HepG2 (cell line): ENCODE measurements around the gene BRD2. TPM values are rescaled to one million over a fixed set of nuclear protein-coding genes. Genes with fewer than 3 reads are reported as not detected.

Experiments used
- ASH2L ChIP-seq: fragments of 300-600, 200-600 bp; sonication (generic); IDR thresholded peaks from 2 replicates; pipeline ENCODE4 v1.7.0; 2017; ENCODE audit warnings: low read depth, mild to moderate bottlenecking, moderate library complexity, mixed read lengths, low read length; ENCODE audit not compliant: insufficient read length
- CC2D1A ChIP-seq: sonication (generic); formaldehyde crosslinking; IDR thresholded peaks from 2 replicates; pipeline ENCODE4 v1.8.1; 2023; ENCODE audit warnings: mild to moderate bottlenecking, missing genetic modification reagents
- E2F5 ChIP-seq: sonication (generic); formaldehyde crosslinking; conservative IDR thresholded peaks from 2 replicates; pipeline ENCODE4 v1.4.0; 2020; ENCODE audit warnings: missing genetic modification reagents
- JUND ChIP-seq: sonication (generic); formaldehyde crosslinking; IDR thresholded peaks from 2 replicates; pipeline ENCODE4 v1.8.0; 2022; ENCODE audit warnings: mild to moderate bottlenecking, missing genetic modification reagents
- MXD3 ChIP-seq: IDR thresholded peaks from 2 replicates; pipeline ENCODE4 v1.6.1; 2016; ENCODE audit warnings: mild to moderate bottlenecking, missing biosample characterization, missing genetic modification reagents
- NFE2L2 ChIP-seq: fragments of 150-350 bp; IDR thresholded peaks from 2 replicates; pipeline ENCODE4 v1.6.1; 2014; ENCODE audit warnings: low read length
- NFIC ChIP-seq: IDR thresholded peaks from 2 replicates; pipeline ENCODE4 v1.6.1; 2012; ENCODE audit warnings: mild to moderate bottlenecking, low read length, inconsistent platforms
- NONO ChIP-seq, 2 experiments: fragments of 450-650 bp in 1 of 2; sonication (generic) in 1 of 2; formaldehyde crosslinking in 1 of 2; IDR thresholded peaks in 1 of 2; conservative IDR thresholded peaks in 1 of 2; 2 replicates each; pipeline versions ENCODE4 v1.6.1 to v1.8.0; 2017 to 2022; ENCODE audit warnings: mild to moderate bottlenecking in 1 of 2, missing genetic modification reagents in 1 of 2, moderate library complexity in 1 of 2
- PAF1 ChIP-seq: IDR thresholded peaks from 2 replicates; pipeline ENCODE4 v1.6.1; 2016; ENCODE audit warnings: missing genetic modification reagents, missing compliant biosample characterization
- PCBP1 ChIP-seq: fragments of 200-400 bp; formaldehyde crosslinking; IDR thresholded peaks from 2 replicates; pipeline ENCODE4 v1.6.1; 2017; ENCODE audit warnings: mild to moderate bottlenecking, low read depth, low read length, borderline replicate concordance
- PHF21A ChIP-seq: sonication (generic); formaldehyde crosslinking; IDR thresholded peaks from 2 replicates; pipeline ENCODE4 v1.5.0; 2020; ENCODE audit warnings: mild to moderate bottlenecking, missing genetic modification reagents
- POLR2AphosphoS2 ChIP-seq: IDR thresholded peaks from 2 replicates; pipeline ENCODE4 v1.6.1; 2011; ENCODE audit warnings: low read depth, low read length, improper control_type of control experiment
- RBM22 ChIP-seq: fragments of 200-400 bp; formaldehyde crosslinking; optimal IDR thresholded peaks from 2 replicates; pipeline ENCODE3; 2017; ENCODE audit warnings: mild to moderate bottlenecking, low read length, moderate library complexity
- REXO4 ChIP-seq: sonication (generic); formaldehyde crosslinking; IDR thresholded peaks from 2 replicates; pipeline ENCODE4 v1.8.0; 2022; ENCODE audit warnings: missing genetic modification reagents, mild to moderate bottlenecking, borderline replicate concordance
- RFX3 ChIP-seq: IDR thresholded peaks from 2 replicates; pipeline ENCODE4 v1.6.1; 2016; ENCODE audit warnings: missing biosample characterization, missing genetic modification reagents
- TEAD2 ChIP-seq: sonication (generic); formaldehyde crosslinking; IDR thresholded peaks from 2 replicates; pipeline ENCODE4 v1.9.0; 2021; ENCODE audit warnings: missing genetic modification reagents
- ZFP90 ChIP-seq: sonication (generic); formaldehyde crosslinking; IDR thresholded peaks from 2 replicates; pipeline ENCODE4 v1.8.0; 2022; ENCODE audit warnings: missing genetic modification reagents, mild to moderate bottlenecking, inconsistent platforms, borderline replicate concordance
- ZHX2 ChIP-seq, 2 experiments: sonication (generic) in 1 of 2; formaldehyde crosslinking in 1 of 2; IDR thresholded peaks; 2 replicates each; pipeline versions ENCODE4 v1.6.1 to v1.9.0; 2014 to 2022; ENCODE audit warnings: antibody characterized with exemption in 1 of 2, borderline replicate concordance in 1 of 2, inconsistent platforms in 1 of 2, low read depth in 1 of 2, missing genetic modification reagents in 1 of 2
- ZKSCAN5 ChIP-seq: sonication (generic); formaldehyde crosslinking; IDR thresholded peaks from 2 replicates; pipeline ENCODE4 v1.5.1; 2020; ENCODE audit warnings: mild to moderate bottlenecking, missing genetic modification reagents
- ZNF121 ChIP-seq: sonication (generic); formaldehyde crosslinking; IDR thresholded peaks from 2 replicates; pipeline ENCODE4 v1.5.0; 2020; ENCODE audit warnings: mild to moderate bottlenecking, missing genetic modification reagents
- ZNF136 ChIP-seq: sonication (generic); formaldehyde crosslinking; IDR thresholded peaks from 2 replicates; pipeline ENCODE4 v1.8.1; 2022; ENCODE audit warnings: low read depth, mild to moderate bottlenecking, moderate library complexity, missing genetic modification reagents
- ZNF33A ChIP-seq: sonication (generic); formaldehyde crosslinking; IDR thresholded peaks from 2 replicates; pipeline ENCODE4 v1.5.1; 2020; ENCODE audit warnings: missing genetic modification reagents, mild to moderate bottlenecking, moderate library complexity, borderline replicate concordance
- ZNF766 ChIP-seq: sonication (generic); formaldehyde crosslinking; IDR thresholded peaks from 2 replicates; pipeline ENCODE4 v1.5.0; 2020; ENCODE audit warnings: missing genetic modification reagents, borderline replicate concordance
- ZNF776 ChIP-seq: sonication (generic); formaldehyde crosslinking; IDR thresholded peaks from 2 replicates; pipeline ENCODE4 v1.4.0; 2020; ENCODE audit warnings: mild to moderate bottlenecking, missing genetic modification reagents
- polyA plus RNA-seq, 8 experiments: library from polyadenylated mRNA; depleted of rRNA in 3 of 8; stranded (reverse) in 7 of 8; unstranded in 1 of 8; fragments of >200 nt; fragmentation: Illumina TruSeq in 4 of 8; extraction: Trizol in 4 of 8; gene quantifications; 2 replicates each; pipeline versions ENCODE4 v1.2.1 to v1.2.3, GENCODE V29; 2011 to 2016; ENCODE audit warnings: low read depth in 4 of 8, missing spikeins in 1 of 8, mixed read lengths in 1 of 8; ENCODE audit not compliant: insufficient read depth in 1 of 8
- total RNA-seq, 5 experiments: library from RNA; depleted of rRNA; stranded (reverse); fragments of >200 nt; fragmentation: Illumina TruSeq; extraction: Trizol; gene quantifications; 2 replicates each; pipeline ENCODE4 v1.2.3, GENCODE V29; 2016; ENCODE audit warnings: low read depth in 1 of 5

The BRD2 gene
- total and polyA plus RNA-seq, 2 of the 13 experiments (the other 11 are each of a cell fraction or from before 2014, with no cell fraction given), result 143 to 202 TPM

DNA sequence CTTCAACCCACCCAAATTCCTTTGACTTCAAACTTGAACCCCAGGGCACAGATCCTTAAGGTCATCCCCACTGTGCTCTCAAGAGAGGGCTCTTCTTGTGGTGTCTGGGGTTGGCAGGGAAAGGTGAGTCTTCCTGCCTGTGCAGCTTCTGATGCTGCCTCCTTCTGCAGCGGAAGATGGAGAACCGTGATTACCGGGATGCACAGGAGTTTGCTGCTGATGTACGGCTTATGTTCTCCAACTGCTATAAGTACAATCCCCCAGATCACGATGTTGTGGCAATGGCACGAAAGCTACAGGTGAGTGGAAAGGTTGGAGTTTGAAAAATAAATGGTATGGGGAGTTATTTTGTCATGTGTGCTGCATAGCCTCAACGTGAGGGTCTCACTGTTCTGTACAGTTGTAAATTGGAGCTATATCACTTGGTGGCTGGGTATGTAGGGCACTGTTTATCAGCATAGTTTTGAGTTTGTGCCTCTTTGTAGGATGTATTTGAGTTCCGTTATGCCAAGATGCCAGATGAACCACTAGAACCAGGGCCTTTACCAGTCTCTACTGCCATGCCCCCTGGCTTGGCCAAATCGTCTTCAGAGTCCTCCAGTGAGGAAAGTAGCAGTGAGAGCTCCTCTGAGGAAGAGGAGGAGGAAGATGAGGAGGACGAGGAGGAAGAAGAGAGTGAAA is 9.0 kb downstream of the BRD2 start (continued):
- TF ChIP-seq RBM22, result peak; percentile 96
- no peak for TF ChIP-seq ZNF136 (CRISPR knock-in tag)
- peak; percentile 69 for TF ChIP-seq ZNF121 (CRISPR knock-in tag)
- TF ChIP-seq NFE2L2, result no peak
- TF ChIP-seq PCBP1, result no peak
- no peak for TF ChIP-seq ZNF766
- TF ChIP-seq ZNF776 (CRISPR knock-in tag), result no peak
- TF ChIP-seq ZHX2 (IDR thresholded peaks at IDR 0.05; ENCODE audit: low read depth), result no peak
- TF ChIP-seq ZHX2 (CRISPR knock-in tag; IDR thresholded peaks at IDR 0.05; ENCODE audit: borderline replicate concordance), result no peak
- no peak for TF ChIP-seq ZNF33A (CRISPR knock-in tag)
- no peak for TF ChIP-seq ASH2L
- TF ChIP-seq TEAD2 (CRISPR knock-in tag), result no peak
- TF ChIP-seq CC2D1A (CRISPR knock-in tag), result no peak
- TF ChIP-seq NFIC, result no peak
- no peak for TF ChIP-seq RFX3 (CRISPR knock-in tag)
- no peak for TF ChIP-seq MXD3 (CRISPR knock-in tag)
- TF ChIP-seq ZFP90 (CRISPR knock-in tag), result no peak
- TF ChIP-seq POLR2AphosphoS2, result peak; percentile 51; the same call in 1 of the 2 replicates
- TF ChIP-seq NONO (IDR thresholded peaks at IDR 0.05), result no peak
- TF ChIP-seq NONO (CRISPR knock-in tag; conservative IDR thresholded peaks at IDR 0.05), result no peak
- no peak for TF ChIP-seq JUND (CRISPR knock-in tag)
- TF ChIP-seq PHF21A (CRISPR knock-in tag), result no peak
- peak; percentile 76; the same call in 1 of the 2 replicates for TF ChIP-seq PAF1 (CRISPR knock-in tag)
- TF ChIP-seq E2F5 (CRISPR knock-in tag), result no peak
- TF ChIP-seq REXO4 (CRISPR knock-in tag), result no peak
- TF ChIP-seq ZKSCAN5 (CRISPR knock-in tag), result no peak
